C4-2B (cell line): ENCODE results near the gene DDC.

Experiments used
- H3K27ac ChIP-seq: fragments of 450-650 bp; 2 replicates; pipeline ENCODE4 v1.5.1; 2017
- ZFX ChIP-seq: fragments of 450-650 bp; IDR thresholded peaks from 2 replicates; pipeline ENCODE4 v1.6.1; 2017
- TF ChIP-seq, protein P1 (sequence below): fragments of 450-650 bp; conservative IDR thresholded peaks from 2 replicates; pipeline ENCODE4 v1.5.1; 2017; ENCODE audit warnings: mild to moderate bottlenecking

Gene DDC

DNA sequence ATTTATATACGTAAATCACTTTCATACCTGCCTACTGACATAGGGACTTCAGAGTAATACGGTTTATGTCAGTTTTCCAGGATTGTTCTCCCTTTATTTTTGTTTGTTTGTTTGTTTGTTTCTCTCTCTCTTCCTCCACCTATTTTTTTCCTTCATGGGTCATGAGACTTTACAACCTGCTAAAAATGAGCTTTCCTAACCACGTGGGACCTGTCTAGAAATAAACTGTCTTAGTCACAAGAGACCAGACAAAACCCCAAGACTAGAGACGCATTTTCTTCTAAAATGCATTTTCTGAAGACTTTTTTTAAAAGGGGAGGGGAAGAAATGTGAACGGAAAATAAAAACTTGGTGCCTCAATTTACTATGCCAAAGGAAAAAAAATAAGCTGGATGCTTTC, 74.0 kb downstream of the DDC start:
- no peak overlapping the region for H3K27ac ChIP-seq
- TF ChIP-seq, protein P1, sequence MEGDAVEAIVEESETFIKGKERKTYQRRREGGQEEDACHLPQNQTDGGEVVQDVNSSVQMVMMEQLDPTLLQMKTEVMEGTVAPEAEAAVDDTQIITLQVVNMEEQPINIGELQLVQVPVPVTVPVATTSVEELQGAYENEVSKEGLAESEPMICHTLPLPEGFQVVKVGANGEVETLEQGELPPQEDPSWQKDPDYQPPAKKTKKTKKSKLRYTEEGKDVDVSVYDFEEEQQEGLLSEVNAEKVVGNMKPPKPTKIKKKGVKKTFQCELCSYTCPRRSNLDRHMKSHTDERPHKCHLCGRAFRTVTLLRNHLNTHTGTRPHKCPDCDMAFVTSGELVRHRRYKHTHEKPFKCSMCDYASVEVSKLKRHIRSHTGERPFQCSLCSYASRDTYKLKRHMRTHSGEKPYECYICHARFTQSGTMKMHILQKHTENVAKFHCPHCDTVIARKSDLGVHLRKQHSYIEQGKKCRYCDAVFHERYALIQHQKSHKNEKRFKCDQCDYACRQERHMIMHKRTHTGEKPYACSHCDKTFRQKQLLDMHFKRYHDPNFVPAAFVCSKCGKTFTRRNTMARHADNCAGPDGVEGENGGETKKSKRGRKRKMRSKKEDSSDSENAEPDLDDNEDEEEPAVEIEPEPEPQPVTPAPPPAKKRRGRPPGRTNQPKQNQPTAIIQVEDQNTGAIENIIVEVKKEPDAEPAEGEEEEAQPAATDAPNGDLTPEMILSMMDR, result no peak
- TF ChIP-seq ZFX, result no peak

DNA sequence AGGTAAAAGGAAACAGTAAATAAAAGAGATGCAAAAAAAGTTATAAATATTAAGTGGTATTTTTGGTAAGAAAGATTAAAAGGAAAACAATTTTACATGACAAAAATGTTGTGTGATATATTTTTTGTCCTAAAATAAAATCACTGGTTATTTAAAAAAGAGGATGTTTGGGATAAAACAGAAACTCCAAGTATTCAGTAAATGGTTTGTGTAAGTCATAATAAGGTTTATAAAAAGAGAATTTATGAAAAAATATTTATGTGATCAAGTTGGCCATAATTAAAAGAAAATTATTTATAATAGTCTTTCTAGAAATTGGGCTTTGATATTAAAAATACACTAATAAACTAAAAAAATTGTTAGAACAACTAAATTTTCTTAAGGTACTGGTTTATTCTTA, 76.8 kb downstream of the DDC start:
- TF ChIP-seq, protein P1, result no peak
- TF ChIP-seq ZFX, result no peak
- H3K27ac ChIP-seq, result no peak overlapping the region

DNA sequence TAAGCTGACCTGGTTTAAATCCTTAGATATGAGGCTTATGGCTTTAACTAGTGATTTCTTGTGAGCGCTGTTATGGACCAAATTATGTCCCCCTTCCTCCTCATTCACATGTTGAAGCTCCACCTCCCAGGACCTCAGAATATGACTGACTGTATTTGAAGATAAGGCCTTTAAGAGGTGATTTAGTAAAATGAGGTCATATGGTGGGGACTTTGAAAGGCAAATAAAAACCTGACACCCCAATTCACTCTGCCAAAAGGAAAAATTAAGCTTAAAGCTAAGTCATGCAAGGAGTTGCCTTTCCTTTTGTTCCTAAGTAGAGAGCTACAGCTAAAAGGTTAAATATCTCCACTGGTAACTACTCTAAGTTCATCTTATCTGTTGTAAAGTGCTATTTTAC, 78.7 kb downstream of the DDC start:
- no peak overlapping the region for H3K27ac ChIP-seq
- TF ChIP-seq, protein P1, result no peak
- TF ChIP-seq ZFX, result no peak

DNA sequence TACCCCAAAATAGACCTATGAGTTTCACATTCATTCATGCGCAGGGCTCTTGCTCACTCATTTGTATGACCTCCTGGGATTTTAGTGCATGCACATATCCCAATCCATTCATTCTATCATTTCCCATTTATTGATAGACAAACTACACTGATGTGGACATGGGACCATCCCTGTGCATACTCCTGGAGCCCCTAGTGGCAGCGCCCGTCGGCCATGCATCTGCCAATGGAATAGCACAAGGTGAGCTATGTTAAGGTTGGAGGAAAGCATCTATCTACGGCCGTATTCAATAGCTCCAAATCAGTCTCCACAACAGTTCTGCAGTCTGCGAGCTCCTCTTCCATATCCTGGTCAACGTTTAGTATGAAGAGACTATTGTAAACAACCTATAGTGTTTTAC, 83.3 kb downstream of the DDC start:
- TF ChIP-seq ZFX, result no peak
- TF ChIP-seq, protein P1, result peak; percentile 52
- H3K27ac ChIP-seq, result peak overlapping the region; percentile 65

DNA sequence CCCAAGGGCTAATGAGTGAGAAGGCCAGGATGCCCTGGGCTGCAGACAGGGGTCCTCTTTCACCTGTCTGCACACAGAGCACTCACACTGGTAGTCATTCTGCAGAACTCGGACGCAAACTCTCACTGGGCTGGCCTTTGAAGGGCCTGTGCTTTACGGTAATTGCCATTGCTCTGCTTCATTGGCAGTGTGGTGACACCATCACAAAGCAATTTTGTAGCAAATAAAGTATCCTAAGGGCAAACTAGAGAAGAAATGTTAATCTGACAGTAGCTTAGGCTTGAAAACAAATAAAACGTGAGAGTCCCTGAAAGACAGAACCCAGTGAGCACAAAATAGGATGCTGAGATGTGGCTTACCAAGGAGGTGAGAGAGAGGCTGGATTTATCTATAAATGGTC, 84.4 kb downstream of the DDC start:
- H3K27ac ChIP-seq, result peak overlapping the region; percentile 58
- no peak for TF ChIP-seq ZFX
- TF ChIP-seq, protein P1, result no peak

DNA sequence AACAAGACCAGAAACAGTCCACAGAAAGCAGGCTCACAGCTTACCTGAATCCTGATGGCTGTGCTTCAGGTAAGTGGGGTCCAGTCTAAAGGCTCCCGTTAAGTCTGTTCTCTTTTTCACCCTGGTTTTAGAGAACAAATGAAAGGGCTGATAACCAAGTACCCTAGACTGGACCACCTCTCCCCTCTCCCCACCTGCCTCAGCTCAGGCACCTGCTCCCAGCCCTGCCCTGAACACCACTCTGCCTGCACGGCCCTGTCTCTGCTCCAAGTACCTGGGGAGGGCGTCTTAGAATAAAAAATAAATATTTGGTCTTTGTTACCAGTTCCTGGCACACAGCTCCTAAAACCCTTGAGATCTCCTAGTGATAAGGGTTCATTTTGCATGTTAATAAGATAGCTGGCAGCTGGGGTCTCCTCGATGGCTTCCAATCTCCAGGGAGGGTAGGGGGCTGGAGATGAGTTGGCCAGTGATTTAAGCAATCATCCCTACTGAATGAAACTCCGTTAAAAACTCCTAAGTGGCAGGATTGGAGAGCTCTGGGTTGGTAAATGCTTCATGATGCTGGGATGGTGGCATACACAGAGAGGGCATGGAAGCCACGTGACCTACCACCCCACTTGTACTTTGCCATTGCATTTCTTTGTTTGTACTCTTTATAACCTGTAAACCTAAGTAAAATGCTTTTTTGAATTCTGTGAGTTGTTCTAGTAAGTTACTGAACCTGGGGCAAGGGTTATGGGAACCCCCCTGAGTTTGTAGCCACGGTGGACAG, 85.3 kb downstream of the DDC start:
- TF ChIP-seq ZFX, result no peak
- TF ChIP-seq, protein P1, result no peak
- peak overlapping the region; percentile 58 for H3K27ac ChIP-seq

DNA sequence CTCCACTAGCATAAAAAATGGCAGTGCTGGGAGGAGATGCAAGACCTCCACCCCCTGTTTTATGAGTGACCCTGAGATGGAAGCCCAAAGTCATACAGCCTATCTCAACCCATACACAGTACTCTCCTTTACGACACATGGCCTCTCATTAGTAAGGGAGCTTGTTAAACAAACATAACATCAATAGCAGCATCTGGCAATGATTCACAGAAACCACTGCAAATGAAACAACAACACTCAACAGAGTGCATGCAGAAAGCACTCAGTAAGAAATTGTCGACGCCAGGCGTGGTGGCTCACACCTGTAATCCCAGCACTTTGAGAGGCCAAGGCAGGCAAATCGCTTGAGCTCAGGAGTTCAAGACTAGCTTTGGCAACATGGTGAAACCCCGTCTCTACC, 87.6 kb downstream of the DDC start:
- TF ChIP-seq, protein P1, result no peak
- no peak for TF ChIP-seq ZFX
- peak overlapping the region; percentile 3; the same call in 1 of the 2 replicates for H3K27ac ChIP-seq
